ENCODE results near the gene NETO2. TPM values are rescaled to one million over a fixed set of nuclear protein-coding genes. Genes with fewer than 3 reads are reported as not detected.

Gene NETO2
- polyA plus RNA-seq, 1 donor from 2014 or later: 101 TPM

- peaks cover 5% of the 10 kb centered on the region for H3K36me3 ChIP-seq (ENCODE audit: insufficient read depth, low read length)
Observed at GRCh38 chr16:47160422-47160821, 16.7 kb upstream of the NETO2 start.

GRCh38 chr16:47158992-47159391, 15.2 kb upstream of the NETO2 start:
- no peak overlapping the region for H3K9ac ChIP-seq (ENCODE audit: low read length)
- no peak overlapping the region for H3K4me2 ChIP-seq (ENCODE audit: low read length)
- no peak overlapping the region for H3K27ac ChIP-seq (ENCODE audit: low read length)
- H3K27me3 ChIP-seq (ENCODE audit: insufficient read depth, low read depth, low read length): no peaks in the 10 kb centered on the region
- no peaks in the 10 kb centered on the region for H3F3A ChIP-seq (ENCODE audit: insufficient read depth, low read length, poor library complexity, severe bottlenecking)
- no peak for TF ChIP-seq CTCF (IDR thresholded peaks at IDR 0.05; ENCODE audit: poor library complexity, severe bottlenecking)
- no peak for TF ChIP-seq MXI1 (conservative IDR thresholded peaks at IDR 0.05; ENCODE audit: poor library complexity, severe bottlenecking)
- TF ChIP-seq EP300 (conservative IDR thresholded peaks at IDR 0.05; ENCODE audit: poor library complexity, severe bottlenecking): no peak
- no peak for TF ChIP-seq RAD21 (conservative IDR thresholded peaks at IDR 0.05)
- H2AFZ ChIP-seq (ENCODE audit: low read depth, low read length): no peak overlapping the region
- no peaks in the 10 kb centered on the region for H4K20me1 ChIP-seq (ENCODE audit: insufficient read depth)
- H3K36me3 ChIP-seq (ENCODE audit: insufficient read depth, low read length): peaks cover 5% of the 10 kb centered on the region
- H3K9me2 ChIP-seq (ENCODE audit: insufficient read depth, low read length): no peaks in the 10 kb centered on the region
- H3K9me3 ChIP-seq (ENCODE audit: low read length): no peaks in the 10 kb centered on the region
- no peak overlapping the region for H3K4me3 ChIP-seq (ENCODE audit: low read length)
- H3K79me2 ChIP-seq (replicated peaks; ENCODE audit: insufficient read depth, low read length): no peaks in the 10 kb centered on the region

More at GRCh38 chr16:47160422-47160821, 16.7 kb upstream of the NETO2 start:
- Histone ChIP-seq H3K27ac (ENCODE audit: low read length) (no peak overlapping the region), H3K9me3 (ENCODE audit: low read length) (no peaks in the 10 kb centered on the region), H3K9me2 (ENCODE audit: insufficient read depth, low read length) (no peaks in the 10 kb centered on the region), H3K79me2 (replicated peaks; ENCODE audit: insufficient read depth, low read length) (no peaks in the 10 kb centered on the region), H3K9ac (ENCODE audit: low read length) (no peak overlapping the region), H3K4me2 (ENCODE audit: low read length) (no peak overlapping the region), H3K27me3 (ENCODE audit: insufficient read depth, low read depth, low read length) (no peaks in the 10 kb centered on the region), H2AFZ (ENCODE audit: low read depth, low read length) (no peak overlapping the region), H3K4me3 (ENCODE audit: low read length) (no peak overlapping the region), H4K20me1 (ENCODE audit: insufficient read depth) (no peaks in the 10 kb centered on the region), H3F3A (ENCODE audit: insufficient read depth, low read length, poor library complexity, severe bottlenecking) (no peaks in the 10 kb centered on the region)
- TF ChIP-seq SMC3 (conservative IDR thresholded peaks at IDR 0.05; ENCODE audit: poor library complexity) (no peak), RAD21 (conservative IDR thresholded peaks at IDR 0.05) (no peak), TAF1 (IDR thresholded peaks at IDR 0.05; ENCODE audit: low read depth) (no peak), EZH2 (IDR thresholded peaks at IDR 0.05; ENCODE audit: borderline replicate concordance, insufficient read depth, low read length, poor library complexity, severe bottlenecking) (no peak), POLR2AphosphoS5 (IDR thresholded peaks at IDR 0.05) (no peak), CTCF (IDR thresholded peaks at IDR 0.05; ENCODE audit: poor library complexity, severe bottlenecking) (no peak)

- Histone ChIP-seq H3F3A (ENCODE audit: insufficient read depth, low read length, poor library complexity, severe bottlenecking) (no peaks in the 10 kb centered on the region), H3K9me3 (ENCODE audit: low read length) (no peaks in the 10 kb centered on the region), H4K20me1 (ENCODE audit: insufficient read depth) (no peaks in the 10 kb centered on the region), H3K79me2 (replicated peaks; ENCODE audit: insufficient read depth, low read length) (no peaks in the 10 kb centered on the region), H3K4me3 (ENCODE audit: low read length) (no peak overlapping the region), H3K4me2 (ENCODE audit: low read length) (no peak overlapping the region), H3K27me3 (ENCODE audit: insufficient read depth, low read depth, low read length) (no peaks in the 10 kb centered on the region), H3K27ac (ENCODE audit: low read length) (no peak overlapping the region), H2AFZ (ENCODE audit: low read depth, low read length) (no peak overlapping the region), H3K36me3 (ENCODE audit: insufficient read depth, low read length) (peaks cover 5% of the 10 kb centered on the region), H3K9ac (ENCODE audit: low read length) (no peak overlapping the region), H3K9me2 (ENCODE audit: insufficient read depth, low read length) (no peaks in the 10 kb centered on the region)
- no peak for TF ChIP-seq EZH2 (IDR thresholded peaks at IDR 0.05; ENCODE audit: borderline replicate concordance, insufficient read depth, low read length, poor library complexity, severe bottlenecking)
- TF ChIP-seq TAF1 (IDR thresholded peaks at IDR 0.05; ENCODE audit: low read depth): no peak
- no peak for TF ChIP-seq CTCF (IDR thresholded peaks at IDR 0.05; ENCODE audit: poor library complexity, severe bottlenecking)
- TF ChIP-seq EP300 (conservative IDR thresholded peaks at IDR 0.05; ENCODE audit: poor library complexity, severe bottlenecking): no peak
- no peak for TF ChIP-seq RAD21 (conservative IDR thresholded peaks at IDR 0.05)
- no peak for TF ChIP-seq MXI1 (conservative IDR thresholded peaks at IDR 0.05; ENCODE audit: poor library complexity, severe bottlenecking)
- TF ChIP-seq SMC3 (conservative IDR thresholded peaks at IDR 0.05; ENCODE audit: poor library complexity): no peak
- TF ChIP-seq POLR2AphosphoS5 (IDR thresholded peaks at IDR 0.05): no peak
- TF ChIP-seq REST (IDR thresholded peaks at IDR 0.05; ENCODE audit: borderline replicate concordance): no peak
Observed at GRCh38 chr16:47156680-47157215, 13.0 kb upstream of the NETO2 start.

Data from neural cell (in vitro differentiated cells).